ENCODE measurements around the gene RAB11A.

RAB11A gene

GRCh38 chr15:65917407-65917756 lies 48.1 kb downstream of the RAB11A start:
- no peak for DNase-seq (ENCODE audit: low spot score)

- no peak for DNase-seq (ENCODE audit: low spot score)
Observed at GRCh38 chr15:65917936-65918335, 48.6 kb downstream of the RAB11A start.

DNA sequence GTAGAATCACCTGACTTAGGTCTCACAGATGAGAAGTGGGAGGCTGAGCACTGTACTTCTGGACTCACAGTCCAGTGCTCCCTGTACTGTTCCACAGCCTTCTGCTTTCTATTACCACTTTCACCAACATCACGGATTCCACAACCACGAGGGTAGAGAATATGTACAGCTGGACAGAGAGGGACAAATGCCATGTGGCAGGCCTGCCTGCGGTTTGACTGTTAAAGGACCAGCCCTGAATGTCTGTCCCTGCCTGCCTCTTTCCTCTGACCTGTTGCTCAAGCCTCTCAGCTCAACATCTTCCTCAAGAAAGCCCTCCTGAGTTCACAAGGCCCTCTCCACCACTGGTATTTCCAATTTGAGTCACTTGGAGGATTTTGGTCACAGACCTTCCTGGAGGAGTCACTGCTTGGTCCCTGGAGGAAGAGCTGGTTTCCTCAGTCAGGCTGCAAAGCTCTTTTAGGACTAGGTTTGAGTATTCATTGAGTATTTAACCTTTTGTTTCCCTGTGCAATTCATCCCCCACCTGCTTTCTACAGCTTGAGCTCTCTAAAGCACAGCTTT lies 49.1 kb downstream of the RAB11A start:
- DNase-seq (ENCODE audit: low spot score), result no peak

- DNase-seq (ENCODE audit: low spot score), result no peak
Observed at GRCh38 chr15:65918945-65919344, 49.7 kb downstream of the RAB11A start.

DNA sequence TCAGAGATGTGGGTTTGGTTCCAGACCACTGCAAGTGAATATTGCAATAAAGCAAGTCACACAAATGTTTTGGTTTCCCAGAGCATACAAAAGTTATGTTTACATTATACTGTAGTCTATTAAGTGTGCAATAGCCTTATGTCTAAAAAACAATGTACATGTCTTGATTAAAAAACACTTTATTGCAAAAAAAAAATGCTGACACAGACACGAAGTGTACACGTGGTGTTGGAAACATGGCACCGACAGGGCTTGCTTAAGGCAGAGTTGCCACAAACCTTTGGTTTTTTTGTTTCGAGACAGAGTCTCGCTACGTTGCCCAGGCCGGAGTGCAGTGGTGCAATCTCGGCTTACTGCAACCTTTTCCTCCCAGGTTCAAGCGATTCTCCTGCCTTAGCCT lies 50.1 kb downstream of the RAB11A start:
- DNase-seq (ENCODE audit: low spot score), result no peak

DNA sequence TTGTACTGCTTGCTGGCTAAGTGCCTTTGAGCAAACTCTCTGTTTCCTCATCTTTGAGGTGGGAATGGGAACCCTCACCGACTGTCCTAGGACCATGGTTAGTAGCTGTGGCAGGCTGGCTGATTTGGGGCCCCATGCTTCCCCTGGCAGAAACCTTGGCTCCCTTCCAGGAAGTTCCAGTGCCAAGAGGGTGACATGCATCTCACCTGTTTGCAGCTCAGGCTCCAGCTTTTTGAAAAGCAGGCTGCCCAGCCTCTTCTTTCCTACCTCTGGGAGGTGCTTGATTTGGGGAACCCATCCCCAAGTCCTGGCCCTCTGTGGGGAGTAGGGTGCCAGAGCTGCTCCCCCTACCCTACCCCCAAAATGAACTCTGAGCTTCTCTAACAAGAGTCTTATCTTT lies 50.8 kb downstream of the RAB11A start:
- DNase-seq (ENCODE audit: low spot score), result no peak

GRCh38 chr15:65920825-65921309 lies 51.6 kb downstream of the RAB11A start:
- no peak for DNase-seq (ENCODE audit: low spot score)

- DNase-seq (ENCODE audit: low spot score), result no peak
Observed at GRCh38 chr15:65921780-65922179, 52.5 kb downstream of the RAB11A start.

DNA sequence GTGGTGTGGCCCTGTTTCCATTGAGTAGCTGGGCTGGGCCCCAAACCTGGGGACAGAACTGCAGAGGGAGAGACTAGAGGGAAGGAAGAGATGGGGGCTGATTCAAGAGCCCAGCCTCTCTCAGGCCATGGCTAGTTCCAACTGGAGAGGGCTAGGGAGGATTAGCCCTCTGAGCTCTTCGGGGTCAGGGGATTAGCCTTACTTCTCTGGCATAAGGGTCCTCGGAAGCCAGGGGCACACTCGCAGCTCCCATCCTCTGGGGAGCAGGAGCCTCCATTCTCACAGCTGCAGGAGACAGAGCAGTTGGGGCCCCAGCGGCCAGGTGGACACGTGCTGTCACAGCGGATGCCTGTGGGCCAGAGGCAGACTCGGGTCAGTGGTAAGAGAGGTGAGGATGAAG lies 53.3 kb downstream of the RAB11A start:
- no peak for DNase-seq (ENCODE audit: low spot score)

GRCh38 chr15:65923264-65923663 lies 54.0 kb downstream of the RAB11A start:
- DNase-seq (ENCODE audit: low spot score), result no peak

DNA sequence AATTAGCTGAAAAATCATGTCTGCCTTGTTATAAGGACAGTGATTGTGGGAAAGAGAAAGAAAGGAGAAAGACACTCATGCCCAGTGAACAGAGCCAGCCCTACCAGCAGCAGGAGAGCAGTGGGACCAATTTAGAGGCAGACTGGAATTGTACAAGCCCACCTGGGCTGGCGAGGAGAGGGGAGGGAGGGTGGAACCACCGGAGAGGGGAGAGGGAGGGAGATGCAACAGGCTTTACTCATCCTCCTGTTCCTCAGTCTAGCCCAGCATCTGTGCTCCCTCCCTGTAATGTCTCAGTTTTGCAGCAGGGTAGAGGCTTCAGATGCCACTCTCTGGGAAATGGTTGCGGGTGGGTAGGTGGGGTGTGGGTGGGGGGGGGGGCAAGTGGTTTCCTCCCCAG lies 54.7 kb downstream of the RAB11A start:
- DNase-seq (ENCODE audit: low spot score), result no peak

DNA sequence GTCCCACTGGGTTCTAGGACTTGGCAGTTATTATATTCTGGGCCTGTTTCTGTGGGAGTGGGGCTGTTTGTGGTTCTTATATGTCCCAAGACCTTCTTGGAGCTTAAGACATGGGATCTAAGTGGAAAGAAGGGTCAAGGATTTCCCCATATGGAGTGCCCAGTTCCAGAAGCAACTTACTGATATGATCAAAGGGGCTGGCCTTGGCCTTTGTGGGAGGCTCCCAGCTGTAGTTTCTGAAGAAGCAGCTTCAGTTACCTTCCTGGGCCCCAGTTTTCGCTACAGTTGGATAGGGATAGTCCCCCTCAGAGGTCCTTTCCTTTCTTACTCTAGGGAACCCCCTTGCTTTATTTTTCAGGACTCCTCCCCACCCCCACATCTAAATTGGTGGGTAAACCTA lies 56.0 kb downstream of the RAB11A start:
- DNase-seq (ENCODE audit: low spot score), result no peak

DNA sequence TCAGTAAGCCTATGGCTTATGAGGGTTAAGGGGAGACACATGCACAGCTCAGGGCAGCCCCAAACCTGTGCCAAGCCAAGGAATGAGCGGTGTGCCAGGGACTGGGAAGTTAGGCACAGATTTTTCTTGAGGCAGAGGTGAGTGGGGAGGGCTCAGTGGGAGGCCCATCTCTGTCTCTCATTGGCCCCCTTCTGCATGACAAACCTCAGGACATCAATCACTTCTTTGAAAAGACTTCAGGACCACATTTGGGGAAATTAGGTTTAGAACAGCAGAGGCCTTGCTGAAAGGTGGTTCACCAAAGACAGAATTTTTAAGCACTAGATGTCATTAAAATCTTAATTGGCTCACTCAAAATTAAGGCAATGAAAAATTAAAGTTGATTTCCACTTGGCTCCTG lies 57.2 kb downstream of the RAB11A start:
- no peak for DNase-seq (ENCODE audit: low spot score)

DNA sequence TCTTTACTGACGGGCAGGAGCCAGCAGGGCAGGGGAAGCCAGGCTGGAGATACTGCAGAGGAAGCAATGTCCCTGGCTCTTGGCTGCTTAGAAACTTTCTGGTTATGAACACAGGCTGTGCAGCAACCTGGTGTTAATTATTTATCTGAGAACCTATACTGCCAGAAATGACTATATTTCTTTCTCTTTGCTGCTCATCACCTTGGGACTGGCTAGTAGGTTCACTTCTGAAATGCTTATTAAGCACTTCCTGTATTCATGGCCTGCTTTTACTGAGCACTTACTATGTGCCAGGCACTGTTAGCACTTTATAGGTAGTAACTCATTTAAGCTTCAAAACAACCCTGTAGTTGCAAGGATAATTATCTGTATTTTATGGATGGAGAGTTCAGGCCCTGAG lies 57.6 kb downstream of the RAB11A start:
- DNase-seq (ENCODE audit: low spot score), result no peak

GRCh38 chr15:65927545-65927944 lies 58.3 kb downstream of the RAB11A start:
- DNase-seq (ENCODE audit: low spot score), result no peak

DNA sequence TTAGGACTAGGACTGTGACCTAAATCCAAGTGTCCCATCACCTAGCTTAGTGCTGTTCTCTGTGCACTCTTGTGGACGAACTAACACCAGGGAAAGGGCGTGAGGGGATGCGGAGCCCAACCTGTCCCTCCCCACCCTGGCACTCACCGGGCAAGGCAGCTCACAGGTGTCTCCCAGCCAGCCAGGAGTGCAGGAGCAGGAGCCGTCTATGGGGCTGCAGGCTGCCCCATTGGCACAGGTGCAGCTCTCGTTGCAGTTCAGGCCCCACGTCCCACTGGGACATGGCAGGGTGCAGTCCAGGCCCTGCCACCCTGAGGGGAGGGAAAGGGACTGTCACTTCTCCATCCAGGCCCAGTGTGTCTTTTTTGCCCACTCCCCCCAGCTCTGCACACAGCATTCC lies 60.3 kb downstream of the RAB11A start:
- no peak for DNase-seq (ENCODE audit: low spot score)

- no peak for DNase-seq (ENCODE audit: low spot score)
Observed at GRCh38 chr15:65930134-65930533, 60.8 kb downstream of the RAB11A start.

GRCh38 chr15:65931221-65931620 lies 61.9 kb downstream of the RAB11A start:
- no peak for DNase-seq (ENCODE audit: low spot score)

DNA sequence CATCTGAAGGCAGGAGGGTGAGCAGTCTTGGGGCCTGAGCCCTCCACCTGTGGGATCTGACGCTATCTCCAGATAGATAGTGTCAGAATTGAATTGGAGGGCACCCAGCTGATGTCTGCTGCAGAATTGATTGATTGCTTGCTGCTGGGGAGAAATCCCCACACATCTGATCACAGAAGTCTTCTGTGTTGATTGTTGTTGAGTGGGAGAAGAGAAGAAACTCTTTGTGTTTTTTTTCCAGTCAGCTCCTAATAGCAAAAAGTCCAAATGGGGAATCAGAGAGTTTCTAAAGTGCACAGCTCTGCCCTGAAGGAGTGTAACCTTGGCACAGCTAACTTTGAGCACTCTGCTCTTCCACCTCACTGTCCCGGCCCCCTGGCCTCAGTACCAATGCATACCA lies 66.1 kb downstream of the RAB11A start:
- DNase-seq (ENCODE audit: low spot score), result no peak

DNA sequence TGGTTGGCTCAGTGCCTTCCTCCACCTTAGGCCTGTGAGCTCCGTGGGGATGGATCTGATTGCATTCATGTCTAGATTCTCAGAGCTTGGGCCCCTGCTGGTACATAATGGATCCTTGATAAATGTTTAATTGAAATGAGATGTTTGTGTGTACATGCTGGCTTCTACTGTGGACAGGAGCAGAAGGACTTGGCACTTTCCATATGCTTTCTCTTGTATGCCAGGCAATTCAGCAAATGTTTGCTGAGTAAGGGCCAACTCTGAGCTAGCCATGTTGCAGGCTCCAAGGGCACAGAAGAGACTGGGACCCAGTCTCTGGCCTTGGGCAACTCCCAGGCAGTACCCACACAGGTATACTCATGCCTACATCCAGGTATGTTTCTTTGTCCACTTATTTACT lies 67.0 kb downstream of the RAB11A start:
- no peak for DNase-seq (ENCODE audit: low spot score)

DNA sequence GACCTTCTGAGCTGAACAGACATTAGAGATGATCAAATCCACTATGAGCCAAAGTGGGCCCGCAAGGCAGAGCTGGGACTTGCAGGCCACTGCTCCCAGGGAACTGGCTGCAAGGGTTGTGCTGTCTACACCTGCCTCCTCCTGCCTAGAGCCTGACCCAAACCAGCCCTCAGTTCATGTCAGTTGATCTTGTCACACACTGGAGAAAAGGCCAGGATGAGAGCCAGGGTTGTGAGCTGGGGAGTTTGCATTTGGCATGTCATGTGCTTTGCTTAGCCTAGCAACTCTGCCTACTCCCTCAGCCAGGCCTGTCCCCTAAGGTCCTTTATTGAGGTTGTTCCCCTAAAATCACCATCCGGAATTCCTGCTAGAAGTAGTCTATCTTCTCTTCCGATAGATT lies 67.8 kb downstream of the RAB11A start:
- DNase-seq (ENCODE audit: low spot score), result no peak

DNA sequence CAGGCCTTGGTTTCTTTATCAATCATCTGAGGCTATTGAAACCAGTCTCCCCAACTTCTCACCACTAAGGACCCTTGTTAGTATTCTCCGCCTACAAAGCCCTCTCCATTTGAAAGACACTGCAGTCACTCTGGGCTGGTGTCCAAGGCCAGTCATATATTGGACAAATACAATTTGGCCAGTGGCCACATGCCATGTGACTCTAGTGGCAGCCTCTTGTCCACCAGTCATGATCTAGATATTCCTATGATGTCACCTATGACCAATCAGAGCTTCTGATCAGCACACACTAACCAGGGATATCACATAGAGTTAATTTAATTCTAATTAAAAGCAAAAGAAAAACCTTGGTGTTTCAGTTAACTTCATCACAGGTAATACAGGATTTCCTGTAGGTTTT lies 68.2 kb downstream of the RAB11A start:
- DNase-seq (ENCODE audit: low spot score), result no peak

DNA sequence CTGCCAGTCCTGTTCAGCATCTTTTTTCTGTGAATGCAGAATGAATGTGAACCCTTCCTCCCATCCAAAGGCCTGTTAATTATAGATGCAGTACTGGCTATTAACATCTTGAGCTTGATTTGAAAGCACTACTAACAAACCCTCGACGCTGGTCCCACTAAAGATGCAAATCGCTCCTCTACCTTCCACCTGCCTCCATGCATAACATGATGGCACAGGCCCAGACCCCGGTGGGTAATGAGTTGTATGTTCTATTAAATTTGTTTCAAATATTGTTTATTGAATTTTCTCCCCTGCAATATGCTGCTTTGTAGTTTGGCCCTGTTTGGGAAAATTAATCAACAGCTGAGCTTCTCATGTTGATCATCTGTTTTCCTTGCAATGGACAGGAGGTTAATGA lies 69.3 kb downstream of the RAB11A start:
- DNase-seq (ENCODE audit: low spot score), result no peak

DNA sequence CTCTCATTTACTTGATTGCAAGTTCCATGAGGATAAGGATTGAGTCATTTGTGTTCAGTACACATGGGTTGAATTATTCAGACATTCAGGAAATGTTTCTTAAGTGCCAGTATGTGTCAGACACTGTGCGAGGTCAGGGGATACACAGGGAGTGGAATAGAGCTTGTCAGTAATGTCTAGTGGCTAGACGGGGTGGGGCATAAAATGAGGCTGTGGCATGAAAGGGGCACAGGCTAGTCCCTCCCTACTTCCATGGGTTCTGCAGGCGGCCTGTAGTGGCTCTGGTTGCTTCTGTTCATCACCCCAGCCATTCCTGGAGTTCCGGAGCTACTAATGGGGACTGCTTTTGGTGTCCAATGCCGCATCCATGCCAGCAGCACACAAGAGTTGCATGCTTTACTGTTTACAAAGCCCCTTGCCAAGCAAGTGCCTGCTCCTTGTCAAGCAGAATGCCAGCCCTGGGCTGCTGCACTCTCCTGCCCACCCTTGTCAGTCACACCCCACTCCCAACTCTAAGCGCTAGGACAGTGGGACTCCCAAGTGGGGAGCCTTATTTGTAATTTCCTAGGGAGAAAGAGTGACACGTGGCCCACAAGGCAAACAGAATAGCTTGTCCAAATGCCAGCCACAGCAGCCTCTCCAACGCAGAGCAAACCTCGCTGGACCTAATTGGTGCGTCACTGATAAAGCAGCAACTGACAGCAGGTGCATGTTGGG lies 70.8 kb downstream of the RAB11A start:
- DNase-seq (ENCODE audit: low spot score), result no peak

DNA sequence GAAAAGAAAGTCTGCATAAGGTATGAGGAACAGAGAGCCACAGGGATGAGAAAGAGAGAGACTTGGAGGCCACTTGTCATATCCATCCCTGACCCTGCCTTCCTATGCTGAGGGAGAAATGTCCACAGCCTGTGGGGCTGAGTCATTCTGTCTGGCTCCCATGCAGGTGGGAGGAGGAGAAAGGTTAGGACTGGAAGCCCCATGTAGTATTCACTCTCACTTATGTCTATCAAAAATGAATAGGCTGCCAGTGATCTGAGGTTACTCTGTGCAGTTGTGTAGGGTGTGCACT lies 71.3 kb downstream of the RAB11A start:
- no peak for DNase-seq (ENCODE audit: low spot score)

Data from CD4-positive, alpha-beta T cell treated with Interleukin-6 at 100 ng/mL for 8 hours (primary cell).